Upper lobe of left lung (tissue), 6 donors: ENCODE measurements around the gene UNC45B. TPM values are rescaled to one million over a fixed set of nuclear protein-coding genes. Genes with fewer than 3 reads are reported as not detected.
"Not testable (repeated sequence)": the region's sequence is repeated elsewhere in the genome, so short reads cannot be mapped to it uniquely, and the experiment has no call there.

ENCODE experiments used
- ATAC-seq, 2 donors: fragments of 200-7000 bp; cut with Tn5 transposase; one replicate each; pipeline ENCODE4 v1.9.1; 2022; ENCODE audit warnings: mild to moderate bottlenecking in 2 of 2, moderate library complexity in 2 of 2; ENCODE audit not compliant: low FRiP score in 2 of 2
- DNase-seq, 2 donors: peaks; one replicate each; pipeline ENCODE4 v3.0.0-alpha.2; 2019 to 2020
- H3K27ac ChIP-seq, 4 donors: fragments of 200-600 bp; sonication (generic); one replicate each; pipeline ENCODE4 v1.5.1; 2016 to 2019
- H3K27me3 ChIP-seq, 4 donors: fragments of 200-600 bp; sonication (generic); one replicate each; pipeline ENCODE4 v1.5.1; 2017 to 2019
- H3K36me3 ChIP-seq, 4 donors: fragments of 200-600 bp; sonication (generic); one replicate each; pipeline ENCODE4 v1.5.1; 2016 to 2019
- H3K4me1 ChIP-seq, 4 donors: fragments of 200-600 bp; sonication (generic); one replicate each; pipeline ENCODE4 v1.5.1; 2018 to 2019
- H3K4me3 ChIP-seq, 4 donors: fragments of 200-600 bp; sonication (generic); one replicate each; pipeline ENCODE4 v1.5.1; 2017 to 2019; ENCODE audit warnings: mild to moderate bottlenecking in 2 of 4, moderate library complexity in 1 of 4
- H3K9me3 ChIP-seq, 4 donors: fragments of 200-600 bp; sonication (generic); one replicate each; pipeline ENCODE4 v1.5.1; 2018 to 2019
- EP300 ChIP-seq, 4 donors: sonication (generic); formaldehyde crosslinking; IDR thresholded peaks; one replicate each; pipeline ENCODE4 v1.5.1; 2017; ENCODE audit warnings: antibody characterized with exemption in 4 of 4, control low read depth in 2 of 4
- POLR2A ChIP-seq, 4 donors: fragments of 450-650 bp; IDR thresholded peaks; one replicate each; pipeline ENCODE4 v1.5.1; 2016 to 2017; ENCODE audit warnings: antibody characterized with exemption in 4 of 4, mild to moderate bottlenecking in 2 of 4
- POLR2AphosphoS5 ChIP-seq, 2 donors: sonication (generic); formaldehyde crosslinking; IDR thresholded peaks; one replicate each; pipeline ENCODE4 v1.5.1; 2017; ENCODE audit warnings: antibody characterized with exemption in 2 of 2
- WGBS, 2 donors: methylation state at CpG; one replicate each; pipeline ENCODE4 v1.1.5; 2017 to 2018; 5-methylcytosine and 5-hydroxymethylcytosine counted together
- total RNA-seq, 6 donors: library from RNA; depleted of rRNA in 4 of 6; stranded (reverse); fragments of >200 nt in 4 of 6; gene quantifications; one replicate each; pipeline versions ENCODE4 v1.1.0 to v1.2.1, GENCODE V29; 2016 to 2021
- TF ChIP-seq, protein P1 (sequence below), 6 experiments: fragments of 450-650 bp in 4 of 6; fragments of 200-600 bp in 2 of 6; sonication (generic) in 2 of 6; IDR thresholded peaks; one replicate each; pipeline ENCODE4 v1.5.1; 2016 to 2019; ENCODE audit warnings: antibody characterized with exemption in 6 of 6
- donor health status: DM: no; HTN: no; CAD: no; lungs with moderate emphysema.
- donor health status: DM: no; HTN: yes; CAD: no; lungs with severe emphysema.

The UNC45B gene
- total RNA-seq, 6 donors from 2014 or later, result 0.10 to 0.61 (median 0.20) TPM; not detected in 2

DNA sequence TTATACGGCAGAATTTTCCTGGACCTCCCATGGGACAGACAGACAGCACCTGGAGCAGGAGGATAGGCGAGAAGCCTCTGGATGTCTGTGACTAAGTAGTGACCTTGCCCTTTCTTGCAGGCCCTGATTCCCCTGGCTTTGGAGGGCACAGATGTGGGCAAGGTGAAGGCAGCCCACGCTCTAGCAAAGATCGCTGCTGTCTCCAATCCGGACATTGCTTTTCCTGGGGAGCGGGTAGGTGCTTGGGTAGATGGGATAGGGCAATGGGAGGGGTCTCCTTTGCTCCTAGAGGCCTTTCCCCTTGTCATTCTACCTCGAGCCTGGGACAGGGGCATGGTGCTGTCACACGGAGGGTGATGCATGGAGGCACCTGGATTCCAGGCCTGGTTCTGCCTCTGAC, 29.3 kb downstream of the UNC45B start:
- H3K4me3 ChIP-seq, result no peak overlapping the region
- no peaks in the 10 kb centered on the region for H3K27me3 ChIP-seq
- peaks cover 0 to 3% (median under 1%) of the 10 kb centered on the region in 4 donors for H3K4me1 ChIP-seq
- H3K36me3 ChIP-seq, result no peaks in the 10 kb centered on the region
- no peak overlapping the region for H3K27ac ChIP-seq
- H3K9me3 ChIP-seq, result no peaks in the 10 kb centered on the region
- DNase-seq (no peak), ATAC-seq (no peak)
- TF ChIP-seq POLR2A (IDR thresholded peaks at IDR 0.05) (no peak), EP300 (IDR thresholded peaks at IDR 0.05) (no peak)
- 71 to 88% methylated on average over 3 to 8 of the region's 8 CpGs for WGBS, 2 donors

DNA sequence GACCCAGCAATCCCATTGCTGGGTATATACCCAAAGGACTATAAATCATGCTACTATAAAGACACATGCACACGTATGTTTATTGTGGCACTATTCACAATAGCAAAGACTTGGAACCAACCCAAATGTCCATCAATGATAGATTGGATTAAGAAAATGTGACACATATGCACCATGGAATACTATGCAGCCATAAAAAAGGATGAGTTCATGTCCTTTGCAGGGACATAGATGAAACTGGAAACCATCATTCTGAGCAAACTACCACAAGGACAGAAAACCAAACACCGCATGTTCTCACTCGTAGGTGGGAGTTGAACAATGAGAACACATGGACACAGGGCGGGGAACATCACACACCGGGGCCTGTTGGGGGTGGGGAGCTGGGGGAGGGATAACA, 31.8 kb downstream of the UNC45B start:
- not testable (repeated sequence) for H3K9me3 ChIP-seq, H3K27me3 ChIP-seq, H3K4me1 ChIP-seq, H3K36me3 ChIP-seq, ATAC-seq, H3K27ac ChIP-seq, DNase-seq, H3K4me3 ChIP-seq
- WGBS, 2 donors, result 91 to 95% methylated on average over 5 of the region's 5 CpGs

DNA sequence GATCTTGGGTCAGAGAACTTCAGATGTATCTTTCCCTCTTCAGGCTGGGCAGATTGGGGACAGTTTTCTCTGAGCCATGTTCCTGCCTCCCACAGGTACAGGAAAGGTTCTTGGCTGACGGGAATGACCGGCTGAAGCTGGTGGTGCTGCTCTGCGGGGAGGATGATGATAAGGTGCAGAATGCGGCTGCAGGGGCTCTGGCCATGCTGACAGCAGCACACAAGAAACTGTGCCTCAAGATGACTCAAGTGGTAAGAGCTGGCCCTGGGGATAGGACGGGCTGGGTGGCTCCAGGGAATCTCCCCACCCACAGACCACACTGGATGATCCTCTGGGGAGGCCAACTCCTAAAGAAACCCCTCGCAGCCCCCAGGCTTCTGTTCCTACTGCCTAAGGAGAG, 35.7 kb downstream of the UNC45B start:
- DNase-seq (no peak), ATAC-seq (peak in 1 of 2 donors; percentile 19)
- no peak for TF ChIP-seq POLR2A (IDR thresholded peaks at IDR 0.05)
- no peak for TF ChIP-seq EP300 (IDR thresholded peaks at IDR 0.05)
- TF ChIP-seq POLR2AphosphoS5 (IDR thresholded peaks at IDR 0.05), result no peak
- TF ChIP-seq, protein P1, sequence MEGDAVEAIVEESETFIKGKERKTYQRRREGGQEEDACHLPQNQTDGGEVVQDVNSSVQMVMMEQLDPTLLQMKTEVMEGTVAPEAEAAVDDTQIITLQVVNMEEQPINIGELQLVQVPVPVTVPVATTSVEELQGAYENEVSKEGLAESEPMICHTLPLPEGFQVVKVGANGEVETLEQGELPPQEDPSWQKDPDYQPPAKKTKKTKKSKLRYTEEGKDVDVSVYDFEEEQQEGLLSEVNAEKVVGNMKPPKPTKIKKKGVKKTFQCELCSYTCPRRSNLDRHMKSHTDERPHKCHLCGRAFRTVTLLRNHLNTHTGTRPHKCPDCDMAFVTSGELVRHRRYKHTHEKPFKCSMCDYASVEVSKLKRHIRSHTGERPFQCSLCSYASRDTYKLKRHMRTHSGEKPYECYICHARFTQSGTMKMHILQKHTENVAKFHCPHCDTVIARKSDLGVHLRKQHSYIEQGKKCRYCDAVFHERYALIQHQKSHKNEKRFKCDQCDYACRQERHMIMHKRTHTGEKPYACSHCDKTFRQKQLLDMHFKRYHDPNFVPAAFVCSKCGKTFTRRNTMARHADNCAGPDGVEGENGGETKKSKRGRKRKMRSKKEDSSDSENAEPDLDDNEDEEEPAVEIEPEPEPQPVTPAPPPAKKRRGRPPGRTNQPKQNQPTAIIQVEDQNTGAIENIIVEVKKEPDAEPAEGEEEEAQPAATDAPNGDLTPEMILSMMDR (IDR thresholded peaks at IDR 0.05), result no peak
- no peaks in the 10 kb centered on the region for H3K27me3 ChIP-seq
- no peaks in the 10 kb centered on the region for H3K9me3 ChIP-seq
- peaks cover 0 to 4% (median 0%) of the 10 kb centered on the region in 4 donors for H3K4me1 ChIP-seq
- no peaks in the 10 kb centered on the region for H3K36me3 ChIP-seq
- no peak overlapping the region for H3K4me3 ChIP-seq
- H3K27ac ChIP-seq, result no peak overlapping the region
- WGBS, 2 donors, result 54 to 79% methylated on average over 6 of the region's 6 CpGs

DNA sequence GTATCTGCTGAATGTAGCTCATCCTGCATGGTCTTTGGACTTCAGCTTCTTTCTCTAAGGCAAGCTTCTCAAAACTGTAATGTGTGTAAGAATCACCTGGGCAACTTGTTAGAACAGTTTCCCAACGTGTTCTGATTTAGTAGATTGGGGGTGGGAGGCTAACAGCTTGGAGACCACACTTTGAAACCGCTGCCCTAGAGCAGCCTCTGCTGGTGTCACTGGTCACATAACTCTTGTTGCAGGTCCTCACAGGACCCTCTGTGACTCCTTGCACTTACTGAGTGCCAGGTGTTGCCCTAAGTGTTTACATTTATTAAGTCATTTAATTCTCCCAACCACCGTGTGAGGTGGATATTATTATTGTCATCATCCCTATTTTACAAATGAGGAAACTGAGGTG, 36.7 kb downstream of the UNC45B start:
- H3K27me3 ChIP-seq, result no peaks in the 10 kb centered on the region
- 60% methylated on average over 3 of the region's 3 CpGs for WGBS, 2 donors

DNA sequence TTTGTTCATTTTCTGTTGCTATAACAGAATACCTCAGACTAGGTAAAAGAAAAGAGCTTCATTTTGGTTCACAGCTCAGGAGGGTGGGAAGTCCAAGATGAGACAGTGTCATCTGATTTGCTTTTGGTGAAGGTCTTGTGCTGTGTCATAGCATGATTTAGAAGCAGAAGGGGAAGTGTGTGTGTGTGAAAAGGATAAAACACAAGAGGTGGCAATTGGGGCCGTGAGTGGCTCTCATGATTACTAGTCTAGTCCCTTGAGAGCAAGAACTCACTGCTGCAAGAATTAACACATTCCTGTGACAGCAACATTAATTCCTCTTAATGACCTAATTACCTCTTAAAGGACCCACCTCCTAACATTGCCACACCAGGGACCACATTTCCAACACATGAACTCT, 38.2 kb downstream of the UNC45B start:
- no peak for TF ChIP-seq POLR2A (IDR thresholded peaks at IDR 0.05)
- TF ChIP-seq, protein P1 (IDR thresholded peaks at IDR 0.05), result no peak
- no peak for TF ChIP-seq EP300 (IDR thresholded peaks at IDR 0.05)
- no peak for TF ChIP-seq POLR2AphosphoS5 (IDR thresholded peaks at IDR 0.05)
- no peak for ATAC-seq
- Histone ChIP-seq H3K27ac (no peak overlapping the region), H3K27me3 (no peaks in the 10 kb centered on the region), H3K9me3 (no peaks in the 10 kb centered on the region), H3K4me1 (peaks cover 0 to 4% (median 0%) of the 10 kb centered on the region in 4 donors), H3K4me3 (no peak overlapping the region), H3K36me3 (no peaks in the 10 kb centered on the region)
- no peak for DNase-seq
- WGBS, 2 donors, result 41 to 47% methylated on average over 1 of the region's 1 CpG

More for the DNA sequence above, 36.7 kb downstream of the UNC45B start:
- Histone ChIP-seq H3K4me3 (no peak overlapping the region), H3K36me3 (no peaks in the 10 kb centered on the region), H3K4me1 (peaks cover 0 to 4% (median 0%) of the 10 kb centered on the region in 4 donors), H3K27ac (no peak overlapping the region), H3K9me3 (no peaks in the 10 kb centered on the region)
- DNase-seq (no peak), ATAC-seq (no peak)
- no peak for TF ChIP-seq POLR2A (IDR thresholded peaks at IDR 0.05)

DNA sequence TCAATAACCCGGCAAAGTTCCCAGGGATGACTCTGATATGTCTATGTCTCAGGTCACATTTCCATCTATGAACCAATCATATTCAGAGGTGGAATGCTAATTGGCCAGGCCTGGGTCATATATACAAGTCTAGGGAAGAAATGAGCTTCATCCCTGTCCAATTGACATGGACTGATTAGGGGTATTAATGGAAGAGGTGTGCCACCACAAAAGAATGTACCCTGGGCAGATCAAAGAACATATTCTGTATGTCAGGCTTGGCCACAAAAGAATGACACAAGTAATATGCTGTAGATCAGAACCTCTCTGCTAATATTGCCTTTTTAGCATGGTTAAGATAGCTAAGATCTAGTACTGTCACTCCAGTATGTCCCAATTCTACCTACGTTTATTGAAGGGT, 39.9 kb downstream of the UNC45B start:
- no peak for ATAC-seq
- WGBS, 2 donors, result 86 to 92% methylated on average over 2 of the region's 2 CpGs

More for the DNA sequence above, 39.9 kb downstream of the UNC45B start:
- H3K27me3 ChIP-seq, result no peaks in the 10 kb centered on the region
- TF ChIP-seq EP300 (IDR thresholded peaks at IDR 0.05) (no peak), POLR2A (IDR thresholded peaks at IDR 0.05) (no peak), POLR2AphosphoS5 (IDR thresholded peaks at IDR 0.05) (no peak)
- TF ChIP-seq, protein P1 (IDR thresholded peaks at IDR 0.05), result no peak
- H3K36me3 ChIP-seq, result no peaks in the 10 kb centered on the region
- no peak overlapping the region for H3K4me3 ChIP-seq
- H3K27ac ChIP-seq, result no peak overlapping the region
- no peak for DNase-seq
- no peaks in the 10 kb centered on the region for H3K9me3 ChIP-seq
- peaks cover 0 to 4% (median 0%) of the 10 kb centered on the region in 4 donors for H3K4me1 ChIP-seq
